IMR-90 (cell line): ENCODE measurements around the gene PDLIM1. TPM values are rescaled to one million over a fixed set of nuclear protein-coding genes. Genes with fewer than 3 reads are reported as not detected.

Experiments
- ATAC-seq: fragments of 200-7000 bp; cut with Tn5 transposase; 2 replicates; pipeline ENCODE4 v1.9.1; 2020; ENCODE audit warnings: low read depth, mild to moderate bottlenecking, moderate library complexity
- Bru-seq: library from RNA; stranded (reverse); fragments of 400-500 nt; gene quantifications from one replicate; lab custom pipeline; 2021; lab: Mats Ljungman, UMichigan
- BruChase-seq, 2 experiments: library from RNA; stranded (reverse); fragments of 400-500 nt; gene quantifications; one replicate each; lab custom pipeline; 2021; lab: Mats Ljungman, UMichigan
- BruUV-seq: library from RNA; stranded (reverse); fragments of 400-500 nt; replicated peaks from 2 replicates; lab custom pipeline; 2021; lab: Mats Ljungman, UMichigan
- CTCF ChIA-PET: fragments of 300-600 bp; formaldehyde crosslinking; extraction: SDS; loops from one replicate; lab custom pipeline; 2021; ENCODE audit warnings: antibody characterized with exemption; lab: Yijun Ruan, JAX
- POLR2A ChIA-PET: fragments of 300-600 bp; sonication (Branson Sonifier 250); formaldehyde crosslinking; loops from one replicate; lab custom pipeline; 2022; ENCODE audit warnings: antibody characterized with exemption; ENCODE audit not compliant: unreplicated experiment; lab: Charles Lee
- DNase-seq: peaks from one replicate; pipeline ENCODE4 v3.0.0; 2013
- H2AFZ ChIP-seq: replicated peaks from 2 replicates; pipeline ENCODE3; 2013; ENCODE audit warnings: low read length, mild to moderate bottlenecking; ENCODE audit not compliant: poor library complexity
- H2AK5ac ChIP-seq: 2 replicates; pipeline ENCODE4 v1.6.1; 2013; ENCODE audit warnings: low read depth, low read length, inconsistent platforms
- H2AK9ac ChIP-seq: replicated peaks from 2 replicates; pipeline ENCODE3; 2013; ENCODE audit warnings: mild to moderate bottlenecking, low read depth, low read length, moderate library complexity; ENCODE audit not compliant: poor library complexity
- H2BK120ac ChIP-seq: 2 replicates; pipeline ENCODE4 v1.6.1; 2013; ENCODE audit warnings: low read depth, low read length, inconsistent platforms
- H2BK15ac ChIP-seq: 3 replicates; pipeline ENCODE4 v1.6.1; 2013; ENCODE audit warnings: low read depth, low read length, inconsistent platforms
- H2BK20ac ChIP-seq: 2 replicates; pipeline ENCODE4 v1.6.1; 2013; ENCODE audit warnings: low read depth, mild to moderate bottlenecking, inconsistent platforms, low read length, moderate library complexity
- H2BK5ac ChIP-seq: 2 replicates; pipeline ENCODE4 v1.6.1; 2013; ENCODE audit warnings: mild to moderate bottlenecking, low read depth, low read length, inconsistent platforms; ENCODE audit not compliant: poor library complexity, severe bottlenecking
- H3K14ac ChIP-seq: replicated peaks from 2 replicates; pipeline ENCODE4 v1.6.1; 2013; ENCODE audit warnings: low read depth, low read length, inconsistent platforms
- H3K18ac ChIP-seq: 2 replicates; pipeline ENCODE4 v1.6.1; 2013; ENCODE audit warnings: low read depth, low read length, control low read depth
- H3K23ac ChIP-seq: 2 replicates; pipeline ENCODE4 v1.6.1; 2013; ENCODE audit warnings: low read depth, low read length, inconsistent platforms
- H3K27ac ChIP-seq: 2 replicates; pipeline ENCODE4 v1.5.1; 2013; ENCODE audit warnings: mild to moderate bottlenecking, control low read depth, low read length; ENCODE audit not compliant: insufficient read depth
- H3K27me3 ChIP-seq: 2 replicates; pipeline ENCODE4 v1.6.1; 2013; ENCODE audit warnings: low read length; ENCODE audit not compliant: control insufficient read depth, insufficient read depth
- H3K36me3 ChIP-seq: 2 replicates; pipeline ENCODE4 v1.6.1; 2013; ENCODE audit warnings: low read length, mixed read lengths; ENCODE audit not compliant: control insufficient read depth, insufficient read depth
- H3K4ac ChIP-seq: 2 replicates; pipeline ENCODE4 v1.6.1; 2013; ENCODE audit warnings: low read depth, low read length, inconsistent platforms
- H3K4me1 ChIP-seq: 2 replicates; pipeline ENCODE4 v1.6.1; 2013; ENCODE audit warnings: low read length, mixed read lengths; ENCODE audit not compliant: control insufficient read depth, insufficient read depth
- H3K4me2 ChIP-seq: 2 replicates; pipeline ENCODE4 v1.6.1; 2013; ENCODE audit warnings: low read depth, mild to moderate bottlenecking, control low read depth, low read length, moderate library complexity
- H3K4me3 ChIP-seq: 2 replicates; pipeline ENCODE4 v1.5.1; 2013; ENCODE audit warnings: low read depth, mild to moderate bottlenecking, control low read depth, low read length, moderate library complexity; ENCODE audit not compliant: insufficient read depth
- H3K56ac ChIP-seq: 2 replicates; pipeline ENCODE4 v1.6.1; 2013; ENCODE audit warnings: low read length, inconsistent platforms; ENCODE audit not compliant: insufficient read depth; ENCODE audit errors: extremely low read depth
- H3K79me1 ChIP-seq, 2 experiments: 2 replicates each; pipeline ENCODE4 v1.6.1; 2013; ENCODE audit warnings: low read length in 2 of 2, inconsistent platforms in 1 of 2, low read depth in 1 of 2
- H3K9ac ChIP-seq: 2 replicates; pipeline ENCODE4 v1.6.1; 2013; ENCODE audit warnings: low read depth, low read length, control low read depth
- H3K9me1 ChIP-seq: 2 replicates; pipeline ENCODE4 v1.6.1; 2013; ENCODE audit warnings: low read length, inconsistent platforms; ENCODE audit not compliant: insufficient read depth
- H3K9me3 ChIP-seq: 2 replicates; pipeline ENCODE4 v1.6.1; 2013; ENCODE audit warnings: low read length; ENCODE audit not compliant: control insufficient read depth, insufficient read depth
- H4K20me1 ChIP-seq: 2 replicates; pipeline ENCODE4 v1.6.1; 2013; ENCODE audit warnings: low read length, inconsistent platforms; ENCODE audit not compliant: insufficient read depth
- H4K5ac ChIP-seq: 2 replicates; pipeline ENCODE4 v1.6.1; 2013; ENCODE audit warnings: mild to moderate bottlenecking, low read depth, low read length, control low read depth
- H4K8ac ChIP-seq, 2 experiments: 2 replicates each; pipeline ENCODE4 v1.6.1; 2013; ENCODE audit warnings: low read depth in 2 of 2, low read length in 2 of 2, control low read depth in 1 of 2, inconsistent platforms in 1 of 2
- H4K91ac ChIP-seq: 2 replicates; pipeline ENCODE4 v1.6.1; 2013; ENCODE audit warnings: low read depth, low read length, inconsistent platforms; ENCODE audit not compliant: insufficient read depth
- CTCF ChIP-seq: conservative IDR thresholded peaks from 2 replicates; pipeline ENCODE4 v1.5.1; 2012; ENCODE audit warnings: mild to moderate bottlenecking, low read depth, low read length, improper control_type of control experiment
- MAZ ChIP-seq: IDR thresholded peaks from 2 replicates; pipeline ENCODE4 v1.6.1; 2012; ENCODE audit warnings: low read depth, mild to moderate bottlenecking, low read length, improper control_type of control experiment, moderate library complexity, borderline replicate concordance
- MXI1 ChIP-seq: IDR thresholded peaks from 2 replicates; pipeline ENCODE4 v1.6.1; 2012; ENCODE audit warnings: low read depth, mild to moderate bottlenecking, low read length, moderate library complexity, borderline replicate concordance
- POLR2A ChIP-seq: IDR thresholded peaks from 2 replicates; pipeline ENCODE4 v1.6.1; 2012; ENCODE audit warnings: mild to moderate bottlenecking, low read depth, low read length
- RAD21 ChIP-seq: IDR thresholded peaks from 2 replicates; pipeline ENCODE4 v1.6.1; 2012; ENCODE audit warnings: low read length, improper control_type of control experiment
- RCOR1 ChIP-seq: IDR thresholded peaks from 2 replicates; pipeline ENCODE4 v1.6.1; 2012; ENCODE audit warnings: mild to moderate bottlenecking, low read length, improper control_type of control experiment; ENCODE audit not compliant: insufficient replicate concordance
- RFX5 ChIP-seq: IDR thresholded peaks from 2 replicates; pipeline ENCODE4 v1.8.0; 2012; ENCODE audit warnings: low read depth, mild to moderate bottlenecking, low read length, moderate library complexity
- USF2 ChIP-seq: fragments of 150-350 bp; IDR thresholded peaks from 2 replicates; pipeline ENCODE4 v1.6.1; 2017; ENCODE audit warnings: mild to moderate bottlenecking, antibody characterized with exemption, low read length, low read depth
- WGBS, 2 experiments: methylation state at CpG; one replicate each; pipeline versions ENCODE4 v1.1.5 to v1.1.7; 2013; ENCODE audit warnings: missing lambda C conversion rate in 2 of 2; ENCODE audit not compliant: insufficient read length in 1 of 2; ENCODE audit errors: extremely low coverage in 2 of 2; 5-methylcytosine and 5-hydroxymethylcytosine counted together
- dilution Hi-C: fragments of 300-500 bp; cut with HindIII; formaldehyde crosslinking; loops from one replicate; pipeline ENCODE4 v1.14.3; 2018; ENCODE audit warnings: low sequenced_read_pairs; ENCODE audit not compliant: unreplicated experiment
- in situ Hi-C: fragments of 300-500 bp; cut with MboI; formaldehyde crosslinking; loops from 3 replicates; pipeline ENCODE4 v1.14.3; 2019; ENCODE audit warnings: low sequenced_read_pairs, inconsistent platforms, mixed read lengths
- intact Hi-C: fragments of 100-400 bp; cut with micrococcal nuclease; formaldehyde crosslinking; loops from 2 replicates; pipeline ENCODE4 v1.10.0; 2022
- long read RNA-seq: library from polyadenylated mRNA; unstranded; transcript quantifications from one replicate; pipeline ENCODE4 v2.0.0, GENCODE V29; 2021; ENCODE audit not compliant: unreplicated experiment
- polyA plus RNA-seq, 3 experiments: library from polyadenylated mRNA; depleted of rRNA; stranded (reverse); fragments of >200 nt; gene quantifications; 2 replicates each; pipeline ENCODE4 v1.2.3, GENCODE V29; 2012; ENCODE audit warnings: low replicate concordance in 1 of 3
- total RNA-seq: library from RNA; depleted of rRNA; stranded (reverse); fragments of >200 nt; gene quantifications from 2 replicates; pipeline ENCODE4 v1.2.3, GENCODE V29; 2012; rRNA removed

PDLIM1 gene
- 27.5 and 30.1 TPM in 2 replicates for total RNA-seq
- polyA plus RNA-seq (2012; rRNA removed) = 179 and 187 TPM in 2 replicates
- polyA plus RNA-seq (2012; cell fraction: cytosol; rRNA removed) = 120 and 255 TPM in 2 replicates
- 44.1 and 131 TPM in 2 replicates for polyA plus RNA-seq (2012; cell fraction: nucleus; rRNA removed; ENCODE audit: low replicate concordance)
- Bru-seq, nascent RNA = percentile 99 among the genes with signal in this experiment
- BruChase-seq, experiment 1, labeled RNA remaining after a 6-hour chase = percentile 94 among the genes with signal in this experiment
- percentile 94 among the genes with signal in this experiment for BruChase-seq, experiment 2, labeled RNA remaining after a 2-hour chase
- long read RNA-seq, transcript PDLIM1-202 (6 exons, 850 nt) = minor isoform, 8 of 633 reads
- long read RNA-seq, transcript PDLIM1-201 (7 exons, 1,452 nt) = major isoform, 500 of 633 reads
- long read RNA-seq, partial matches to known transcripts = 36 of 633 reads
- long read RNA-seq, other reads (novel, unspliced or antisense) = 87 of 633 reads

GRCh38 chr10:95290461-95291364, at the start of gene PDLIM1:
TSS of gene PDLIM1 (minus strand) at chr10:95291003. CDS start at chr10:95290915, 88 bp downstream.
- peak within 1 kb of the TSS; percentile 98 for H3K4me3 ChIP-seq
- H2BK5ac ChIP-seq = peak within 1 kb of the TSS; percentile 84
- POLR2A ChIA-PET = interaction anchor here (0.6 to 1.0 kb wide), 2 partner anchors 34 to 35 kb away, joined by 3 to 5 read pairs; no protein-coding TSS in a partner anchor
- H3K23ac ChIP-seq = peak within 1 kb of the TSS; percentile 94
- in situ Hi-C loops = no loop called here
- peak; percentile 88 for ATAC-seq
- H4K5ac ChIP-seq = peak within 1 kb of the TSS; percentile 82
- H3K4ac ChIP-seq = peak within 1 kb of the TSS; percentile 90
- peak within 1 kb of the TSS; percentile 77 for H2AK9ac ChIP-seq
- H3K9me1 ChIP-seq = peaks cover 18% of the 10 kb centered on the region
- CTCF ChIA-PET = interaction anchor here (0.6 to 1.0 kb wide), 2 partner anchors 38 to 1389 kb away, joined by 3 to 4 read pairs; no protein-coding TSS in a partner anchor
- peak within 1 kb of the TSS; percentile 92 for H2BK120ac ChIP-seq
- peak within 1 kb of the TSS; percentile 82 to 87 for H4K8ac ChIP-seq
- whole genome bisulfite sequencing, 2 experiments = 5% methylated on average over 41 of the region's 119 CpGs; no CpG with 5 or more reads in 1 of the 2 experiments
- H3K27ac ChIP-seq = peak within 1 kb of the TSS; percentile 94
- H3K79me1 ChIP-seq = peaks cover 8 to 43% of the 10 kb centered on the region in 2 experiments
- H3K18ac ChIP-seq = peak within 1 kb of the TSS; percentile 84
- DNase-seq = peak; percentile 45
- H3K9me3 ChIP-seq = no peaks in the 10 kb centered on the region
- intact Hi-C loops = loop anchor here (1.0 to 5.0 kb wide), 4 partner anchors 43 to 108 kb away; no protein-coding TSS in a partner anchor
- peak within 1 kb of the TSS; percentile 98 for H3K9ac ChIP-seq
- dilution Hi-C loops = no loop called here
- peak within 1 kb of the TSS; percentile 66; the same call in 2 of the 3 replicates for H2BK15ac ChIP-seq
- peak within 1 kb of the TSS; percentile 92 for H2AK5ac ChIP-seq
- peak within 1 kb of the TSS; percentile 76; the same call in 1 of the 2 replicates for H3K56ac ChIP-seq
- H3K4me2 ChIP-seq = peak within 1 kb of the TSS; percentile 79
- peaks cover 34% of the 10 kb centered on the region for H4K20me1 ChIP-seq
- peak within 1 kb of the TSS; percentile 12; the same call in 1 of the 2 replicates for H2BK20ac ChIP-seq
- TF ChIP-seq POLR2A (peak; percentile 80), MAZ (peak; percentile 72), MXI1 (peak; percentile 10; the same call in 1 of the 2 replicates), RCOR1 (no peak), RFX5 (no peak), USF2 (no peak), RAD21 (no peak), CTCF (peak; percentile 30)
- peaks cover 3% of the 10 kb centered on the region; the same call in 1 of the 2 replicates for H3K36me3 ChIP-seq
- H4K91ac ChIP-seq = peak within 1 kb of the TSS; percentile 88
- peak within 1 kb of the TSS; percentile 93 for H3K14ac ChIP-seq
- BruUV-seq = TSS peak; percentile 39
- H3K4me1 ChIP-seq = peaks cover 15% of the 10 kb centered on the region
- H3K27me3 ChIP-seq = no peaks in the 10 kb centered on the region
- H2AFZ ChIP-seq = peak within 1 kb of the TSS; percentile 95
